ENCODE data around the gene ARHGAP29. TPM values are rescaled to one million over a fixed set of nuclear protein-coding genes. Genes with fewer than 3 reads are reported as not detected.

The ARHGAP29 gene
- total RNA-seq, 1 experiment from 2014 or later, result 137 TPM

GRCh38 chr1:94191216-94191615 is 46.2 kb downstream of the ARHGAP29 start:
- H3K4me3 ChIP-seq, result no peak overlapping the region
- peaks cover 36% of the 10 kb centered on the region for H4K20me1 ChIP-seq (ENCODE audit: insufficient read depth)
- ChIA-PET POLR2A (ENCODE audit: unreplicated experiment) (interaction anchor here (0.7 kb wide), 1 partner anchor 41 kb away, joined by 4 read pairs; no protein-coding TSS in a partner anchor), CTCF (interaction anchor here (0.5 to 1.0 kb wide), 3 partner anchors 145 to 286 kb away, joined by 3 to 12 read pairs (median 4); no protein-coding TSS in a partner anchor)
- H3K79me2 ChIP-seq (ENCODE audit: low read depth), result peaks cover 95% of the 10 kb centered on the region
- no peaks in the 10 kb centered on the region for H3K9me2 ChIP-seq (ENCODE audit: insufficient read depth)
- H3K27ac ChIP-seq, result peak overlapping the region; percentile 40
- no peaks in the 10 kb centered on the region for H3K27me3 ChIP-seq (ENCODE audit: insufficient read depth, low read depth)
- H3K4me1 ChIP-seq (replicated peaks; ENCODE audit: insufficient read depth), result peaks cover 3% of the 10 kb centered on the region; the same call in 1 of the 2 replicates
- no peak for DNase-seq
- H3K4me2 ChIP-seq, result no peak overlapping the region
- BruUV-seq (replicated peaks), result no TSS peak
- TF ChIP-seq CTCF (conservative IDR thresholded peaks at IDR 0.05), result no peak
- TF ChIP-seq EZH2 (IDR thresholded peaks at IDR 0.05; ENCODE audit: low read depth), result no peak
- intact Hi-C loops (cut with micrococcal nuclease; ENCODE audit: unreplicated experiment), result loop anchor here (5.0 to 10.0 kb wide), 2 partner anchors 146 to 296 kb away; no protein-coding TSS in a partner anchor
- H3K36me3 ChIP-seq (ENCODE audit: low read depth), result peaks cover 96% of the 10 kb centered on the region
- no peak overlapping the region for H2AFZ ChIP-seq
- no peaks in the 10 kb centered on the region; the same call in 1 of the 2 replicates for H3K9me3 ChIP-seq (ENCODE audit: insufficient read depth, low read depth)
- H3F3A ChIP-seq (ENCODE audit: insufficient read depth, low read depth), result peaks cover 99% of the 10 kb centered on the region

GRCh38 chr1:94186946-94187345 is 50.4 kb downstream of the ARHGAP29 start:
- no peaks in the 10 kb centered on the region for H3K27me3 ChIP-seq (ENCODE audit: insufficient read depth, low read depth)
- no peak overlapping the region for H3K4me3 ChIP-seq
- TF ChIP-seq CTCF (conservative IDR thresholded peaks at IDR 0.05) (no peak), EZH2 (IDR thresholded peaks at IDR 0.05; ENCODE audit: low read depth) (no peak)
- H3K79me2 ChIP-seq (ENCODE audit: low read depth), result peaks cover 73% of the 10 kb centered on the region
- no peak overlapping the region for H3K4me2 ChIP-seq
- POLR2A ChIA-PET (ENCODE audit: unreplicated experiment), result interaction anchor here (0.6 kb wide), 1 partner anchor 27 kb away, joined by 6 read pairs; no protein-coding TSS in a partner anchor
- H3K9me2 ChIP-seq (ENCODE audit: insufficient read depth), result no peaks in the 10 kb centered on the region
- H2AFZ ChIP-seq, result no peak overlapping the region
- H3F3A ChIP-seq (ENCODE audit: insufficient read depth, low read depth), result peaks cover 98% of the 10 kb centered on the region
- H3K9me3 ChIP-seq (ENCODE audit: insufficient read depth, low read depth), result no peaks in the 10 kb centered on the region
- DNase-seq, result no peak
- H4K20me1 ChIP-seq (ENCODE audit: insufficient read depth), result peaks cover 21% of the 10 kb centered on the region
- H3K27ac ChIP-seq, result peak overlapping the region; percentile 40
- intact Hi-C loops (cut with micrococcal nuclease; ENCODE audit: unreplicated experiment), result no loop called here
- CTCF ChIA-PET, result interaction anchor here (1.1 kb wide), 1 partner anchor 147 kb away, joined by 4 read pairs; no protein-coding TSS in a partner anchor
- peaks cover 94% of the 10 kb centered on the region for H3K36me3 ChIP-seq (ENCODE audit: low read depth)
- no peaks in the 10 kb centered on the region for H3K4me1 ChIP-seq (replicated peaks; ENCODE audit: insufficient read depth)
- BruUV-seq (replicated peaks), result no TSS peak

GRCh38 chr1:94183197-94183815 is 54.1 kb downstream of the ARHGAP29 start:
- ChIA-PET CTCF (no interaction called here), POLR2A (ENCODE audit: unreplicated experiment) (interaction anchor here (0.7 kb wide), 1 partner anchor 10 kb away, joined by 10 read pairs; no protein-coding TSS in a partner anchor)
- no peaks in the 10 kb centered on the region for H3K9me2 ChIP-seq (ENCODE audit: insufficient read depth)
- intact Hi-C loops (cut with micrococcal nuclease; ENCODE audit: unreplicated experiment), result no loop called here
- H3K9me3 ChIP-seq (ENCODE audit: insufficient read depth, low read depth), result no peaks in the 10 kb centered on the region
- H2AFZ ChIP-seq, result no peak overlapping the region
- TF ChIP-seq CTCF (conservative IDR thresholded peaks at IDR 0.05), result no peak
- no peak for TF ChIP-seq EZH2 (IDR thresholded peaks at IDR 0.05; ENCODE audit: low read depth)
- peak overlapping the region; percentile 7; the same call in 1 of the 2 replicates for H3K27ac ChIP-seq
- H3K79me2 ChIP-seq (ENCODE audit: low read depth), result peaks cover 69% of the 10 kb centered on the region
- peaks cover 9% of the 10 kb centered on the region; the same call in 1 of the 2 replicates for H4K20me1 ChIP-seq (ENCODE audit: insufficient read depth)
- peaks cover 94% of the 10 kb centered on the region for H3K36me3 ChIP-seq (ENCODE audit: low read depth)
- DNase-seq, result no peak
- no peaks in the 10 kb centered on the region for H3K27me3 ChIP-seq (ENCODE audit: insufficient read depth, low read depth)
- no peak overlapping the region for H3K4me3 ChIP-seq
- no TSS peak for BruUV-seq (replicated peaks)
- H3K4me1 ChIP-seq (replicated peaks; ENCODE audit: insufficient read depth), result no peaks in the 10 kb centered on the region
- H3K4me2 ChIP-seq, result no peak overlapping the region
- peaks cover 99% of the 10 kb centered on the region for H3F3A ChIP-seq (ENCODE audit: insufficient read depth, low read depth)
